22Rv1 (cell line): ENCODE data around the gene TSKU.
A peak's percentile ranks its signal among the peaks of the same experiment; 100 is the strongest.

Source experiments
- H3K27ac ChIP-seq: fragments of 450-650 bp; 2 replicates; pipeline ENCODE4 v1.5.1; 2017
- CTCF ChIP-seq: fragments of 450-650 bp; IDR thresholded peaks from 2 replicates; pipeline ENCODE4 v1.5.1; 2017; ENCODE audit warnings: mild to moderate bottlenecking
- ZFX ChIP-seq: fragments of 450-650 bp; IDR thresholded peaks from 2 replicates; pipeline ENCODE4 v1.6.1; 2017; ENCODE audit warnings: antibody characterized with exemption, borderline replicate concordance

TSKU gene

GRCh38 chr11:76766521-76766920, 16.6 kb upstream of the TSKU start:
- no peak overlapping the region for H3K27ac ChIP-seq
- TF ChIP-seq CTCF (no peak), ZFX (no peak)

GRCh38 chr11:76767659-76768058, 15.5 kb upstream of the TSKU start:
- no peak for TF ChIP-seq ZFX
- TF ChIP-seq CTCF, result no peak
- H3K27ac ChIP-seq, result no peak overlapping the region

GRCh38 chr11:76768088-76768908, 14.9 kb upstream of the TSKU start:
- no peak overlapping the region for H3K27ac ChIP-seq
- TF ChIP-seq ZFX, result no peak
- TF ChIP-seq CTCF, result no peak

GRCh38 chr11:76768909-76769560, 14.1 kb upstream of the TSKU start:
- TF ChIP-seq ZFX (no peak), CTCF (no peak)
- no peak overlapping the region for H3K27ac ChIP-seq

GRCh38 chr11:76769645-76770586, 13.2 kb upstream of the TSKU start:
- H3K27ac ChIP-seq, result 0 out of 2 replicates have a peak overlapping the region, but pooled peaks have one; percentile 18
- TF ChIP-seq CTCF (no peak), ZFX (no peak)

GRCh38 chr11:76770642-76771445, 12.3 kb upstream of the TSKU start:
- H3K27ac ChIP-seq, result 0 out of 2 replicates have a peak overlapping the region, but pooled peaks have one; percentile 18
- TF ChIP-seq CTCF, result no peak
